Immature natural killer cell (primary cell): Measurements from ENCODE around the gene PRPS1. TPM values are rescaled to one million over a fixed set of nuclear protein-coding genes. Genes with fewer than 3 reads are reported as not detected.
A peak's percentile ranks its signal among the peaks of the same experiment; 100 is the strongest.

Experiments used
- DNase-seq, 3 donors: peaks; one replicate each; pipeline ENCODE4 v3.0.0; 2022; ENCODE audit warnings: mixed read lengths in 1 of 3
- H3K27ac Mint-ChIP-seq, 6 donors: one replicate each; pipeline ENCODE4 v1.8.0; 2020; ENCODE audit warnings: mixed read lengths in 6 of 6, mild to moderate bottlenecking in 5 of 6, inconsistent platforms in 4 of 6, moderate library complexity in 3 of 6
- H3K27me3 Mint-ChIP-seq, 3 donors: one replicate each; pipeline ENCODE4 v1.8.0; 2020 to 2021; ENCODE audit warnings: low read depth in 3 of 3, mild to moderate bottlenecking in 3 of 3, mixed read lengths in 3 of 3, moderate library complexity in 3 of 3, inconsistent platforms in 1 of 3
- H3K36me3 Mint-ChIP-seq, 3 donors: one replicate each; pipeline ENCODE4 v1.8.0; 2020; ENCODE audit warnings: mixed read lengths in 3 of 3, inconsistent platforms in 2 of 3, mild to moderate bottlenecking in 2 of 3
- H3K4me1 Mint-ChIP-seq, 2 donors: one replicate each; pipeline ENCODE4 v1.8.0; 2020; ENCODE audit warnings: inconsistent platforms in 2 of 2, mild to moderate bottlenecking in 2 of 2, mixed read lengths in 2 of 2, moderate library complexity in 1 of 2
- H3K4me3 Mint-ChIP-seq, 5 donors: one replicate each; pipeline ENCODE4 v1.8.0; 2020; ENCODE audit warnings: mild to moderate bottlenecking in 5 of 5, mixed read lengths in 5 of 5, inconsistent platforms in 3 of 5, moderate library complexity in 3 of 5
- H3K9me3 Mint-ChIP-seq, 6 donors: one replicate each; pipeline ENCODE4 v1.8.0; 2020; ENCODE audit warnings: mild to moderate bottlenecking in 6 of 6, mixed read lengths in 6 of 6, inconsistent platforms in 4 of 6, moderate library complexity in 3 of 6
- polyA plus RNA-seq, 3 donors: library from polyadenylated mRNA; unstranded; fragments of 300-500 nt; fragmentation: Illumina TruSeq; gene quantifications; one replicate each; pipeline ENCODE4 v1.2.3, GENCODE V29; 2021

Gene PRPS1
- polyA plus RNA-seq, 3 donors from 2014 or later, result 41.9 to 54.6 (median 45.6) TPM

DNA sequence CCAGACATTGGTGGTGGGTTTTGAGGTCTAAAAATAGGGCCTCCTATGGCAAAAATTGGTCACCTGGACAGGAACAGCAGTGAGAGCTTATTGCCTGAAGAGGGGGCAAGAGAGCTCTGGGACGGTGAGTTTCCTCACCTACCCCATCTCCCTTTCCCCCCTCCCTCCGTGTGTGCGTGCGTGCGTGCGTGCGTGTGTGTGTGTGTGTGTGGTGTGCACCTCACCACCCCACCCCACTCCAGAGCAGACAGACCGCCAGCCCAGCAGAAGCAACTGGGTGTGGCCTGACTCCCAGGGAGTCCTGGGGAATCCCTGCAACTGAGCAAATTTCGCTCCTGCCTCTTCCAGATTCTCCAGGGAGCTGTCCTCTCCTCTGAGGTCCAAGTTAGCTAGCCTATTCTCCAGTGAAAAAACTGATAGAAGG is 44.7 kb downstream of the PRPS1 start:
- Mint-ChIP-seq H3K27me3 (peaks cover 24 to 35% (median 31%) of the 10 kb centered on the region in 3 donors), H3K4me3 (peak overlapping the region; percentile 70 to 81 (median 77)), H3K9me3 (peaks cover 0 to 2% (median 0%) of the 10 kb centered on the region in 6 donors), H3K36me3 (no peaks in the 10 kb centered on the region), H3K4me1 (peaks cover 40 to 47% of the 10 kb centered on the region in 2 donors), H3K27ac (peak overlapping the region; percentile 96 to 99 (median 98))
- DNase-seq, result peak; percentile 85 to 91 (median 86)

DNA sequence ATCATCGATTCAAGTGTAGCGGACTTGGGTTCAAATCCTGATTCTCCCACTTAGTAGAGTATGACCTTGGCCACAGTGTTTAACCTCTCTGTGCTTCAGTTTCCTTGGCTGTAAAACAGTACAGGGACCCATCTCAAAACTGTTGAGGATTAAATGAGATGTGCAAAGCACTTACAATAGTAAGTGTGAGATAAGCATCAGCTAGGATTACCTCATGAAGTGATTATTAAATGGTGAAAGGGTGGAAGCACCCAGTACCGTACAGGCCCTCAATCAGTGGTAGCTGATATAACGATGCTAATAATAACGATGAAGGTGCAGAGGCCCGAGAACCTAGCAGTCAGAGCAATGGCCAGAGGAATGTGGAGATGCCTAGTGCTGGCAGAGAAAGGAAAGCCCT is 45.1 kb downstream of the PRPS1 start:
- no peak for DNase-seq
- peaks cover 0 to 2% (median 0%) of the 10 kb centered on the region in 6 donors for H3K9me3 Mint-ChIP-seq
- peaks cover 45 to 52% of the 10 kb centered on the region in 2 donors for H3K4me1 Mint-ChIP-seq
- peak overlapping the region; percentile 70 to 81 (median 77) for H3K4me3 Mint-ChIP-seq
- H3K27ac Mint-ChIP-seq, result peak overlapping the region; percentile 96 to 99 (median 98)
- peaks cover 24 to 37% (median 33%) of the 10 kb centered on the region in 3 donors for H3K27me3 Mint-ChIP-seq
- no peaks in the 10 kb centered on the region for H3K36me3 Mint-ChIP-seq

DNA sequence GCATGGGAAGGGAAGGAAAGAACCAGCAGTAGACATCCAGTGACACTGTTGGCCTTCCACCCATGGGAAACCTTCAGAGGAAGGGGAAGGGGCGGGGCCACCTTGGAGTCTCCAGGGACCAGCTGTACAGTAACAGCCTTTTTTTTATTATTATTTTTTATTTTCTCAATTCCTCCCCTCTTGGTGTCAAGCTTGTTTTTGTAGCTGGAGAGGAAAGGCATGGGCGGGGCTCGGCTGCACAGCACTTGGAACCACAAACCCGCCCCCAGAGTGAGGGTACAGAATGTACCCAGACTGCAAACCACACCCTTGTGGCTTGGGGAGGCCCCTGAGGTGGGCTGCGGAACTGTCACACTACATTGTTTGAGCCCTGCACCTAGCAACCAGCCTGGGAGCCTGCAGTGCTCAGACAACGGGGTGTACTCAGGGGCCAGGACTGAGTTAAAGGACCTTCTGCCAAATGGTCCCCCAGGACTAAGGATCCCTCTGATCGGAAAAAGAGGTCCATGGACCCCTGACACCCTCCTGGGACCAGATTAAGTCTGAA is 45.7 kb downstream of the PRPS1 start:
- peaks cover 24 to 36% (median 34%) of the 10 kb centered on the region in 3 donors for H3K27me3 Mint-ChIP-seq
- H3K4me1 Mint-ChIP-seq, result peaks cover 50 to 58% of the 10 kb centered on the region in 2 donors
- H3K9me3 Mint-ChIP-seq, result peaks cover 0 to 2% (median 0%) of the 10 kb centered on the region in 6 donors
- H3K4me3 Mint-ChIP-seq, result peak overlapping the region; percentile 70 to 81 (median 77)
- no peaks in the 10 kb centered on the region for H3K36me3 Mint-ChIP-seq
- H3K27ac Mint-ChIP-seq, result peak overlapping the region; percentile 96 to 99 (median 98)
- DNase-seq, result peak; percentile 95 to 97 (median 96)

DNA sequence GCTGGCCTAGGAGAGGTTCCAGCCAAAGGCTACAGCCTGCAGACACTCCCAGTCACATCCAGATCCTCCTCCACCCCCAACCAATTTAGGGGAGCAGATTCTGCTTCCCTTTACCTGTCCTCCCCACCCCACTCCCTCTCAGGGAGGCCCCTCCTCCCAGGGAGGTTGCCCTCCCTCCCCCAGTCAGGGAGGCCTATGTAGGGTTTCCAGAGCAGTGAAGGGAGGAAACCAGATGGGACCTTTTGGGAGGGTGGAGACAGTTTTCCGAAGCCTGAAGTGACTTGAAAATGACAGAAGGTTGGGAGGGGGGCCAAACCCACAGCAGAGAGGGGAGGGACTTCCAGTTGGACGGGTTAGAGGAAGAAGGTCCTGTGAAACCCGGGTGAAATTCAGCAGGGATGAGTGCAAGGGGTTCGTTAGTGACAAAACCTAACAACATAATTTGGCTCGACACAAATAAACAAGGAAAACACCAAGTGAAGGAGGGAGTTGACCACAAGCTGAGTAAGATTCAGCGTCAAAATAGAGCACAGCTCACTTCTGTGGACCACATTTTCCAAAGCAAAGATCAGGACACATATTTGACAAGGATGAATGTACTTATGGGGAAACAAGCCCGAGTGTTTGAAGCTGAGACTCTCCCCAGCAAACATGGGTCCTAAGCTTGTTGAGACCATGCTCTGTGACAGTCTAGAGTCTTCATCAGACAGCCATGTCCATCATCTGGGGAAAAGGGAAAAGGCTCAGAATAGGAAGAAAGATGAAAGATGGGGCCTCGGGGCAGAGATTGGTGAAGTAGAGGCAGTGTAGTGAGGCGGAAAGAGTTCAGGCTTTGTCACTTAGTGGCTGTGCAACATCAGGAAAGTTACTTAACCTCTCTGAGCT is 46.4 kb downstream of the PRPS1 start:
- peaks cover 25 to 34% (median 33%) of the 10 kb centered on the region in 3 donors for H3K27me3 Mint-ChIP-seq
- H3K9me3 Mint-ChIP-seq, result peaks cover 0 to 2% (median 0%) of the 10 kb centered on the region in 6 donors
- peak overlapping the region; percentile 70 to 81 (median 77) for H3K4me3 Mint-ChIP-seq
- peaks cover 58 to 60% of the 10 kb centered on the region in 2 donors for H3K4me1 Mint-ChIP-seq
- H3K36me3 Mint-ChIP-seq, result no peaks in the 10 kb centered on the region
- H3K27ac Mint-ChIP-seq, result peak overlapping the region; percentile 96 to 99 (median 98)
- peak in 2 of 3 donors; percentile 54 to 65 for DNase-seq

DNA sequence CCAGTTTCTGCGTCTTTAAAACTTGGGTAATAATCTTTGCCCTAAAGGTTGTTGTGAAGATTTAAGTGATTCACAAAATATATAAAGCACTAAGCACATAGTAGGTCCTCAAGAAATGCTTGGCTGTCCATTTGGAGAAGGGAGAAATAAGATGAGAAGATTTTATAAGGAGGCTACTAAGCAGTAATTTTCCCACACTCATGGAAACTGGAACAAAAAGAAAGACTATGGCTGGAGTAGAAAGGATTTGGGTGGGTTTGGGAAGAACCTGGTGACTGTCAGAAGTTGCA is 47.0 kb downstream of the PRPS1 start:
- Mint-ChIP-seq H3K4me3 (peak overlapping the region in 4 of 5 donors; percentile 70 to 81 (median 78)), H3K36me3 (no peaks in the 10 kb centered on the region), H3K9me3 (peaks cover 0 to 2% (median 0%) of the 10 kb centered on the region in 6 donors), H3K27me3 (peaks cover 26 to 35% (median 33%) of the 10 kb centered on the region in 3 donors), H3K27ac (peak overlapping the region; percentile 96 to 99 (median 98)), H3K4me1 (peaks cover 60% of the 10 kb centered on the region in 2 donors)
- DNase-seq, result no peak

DNA sequence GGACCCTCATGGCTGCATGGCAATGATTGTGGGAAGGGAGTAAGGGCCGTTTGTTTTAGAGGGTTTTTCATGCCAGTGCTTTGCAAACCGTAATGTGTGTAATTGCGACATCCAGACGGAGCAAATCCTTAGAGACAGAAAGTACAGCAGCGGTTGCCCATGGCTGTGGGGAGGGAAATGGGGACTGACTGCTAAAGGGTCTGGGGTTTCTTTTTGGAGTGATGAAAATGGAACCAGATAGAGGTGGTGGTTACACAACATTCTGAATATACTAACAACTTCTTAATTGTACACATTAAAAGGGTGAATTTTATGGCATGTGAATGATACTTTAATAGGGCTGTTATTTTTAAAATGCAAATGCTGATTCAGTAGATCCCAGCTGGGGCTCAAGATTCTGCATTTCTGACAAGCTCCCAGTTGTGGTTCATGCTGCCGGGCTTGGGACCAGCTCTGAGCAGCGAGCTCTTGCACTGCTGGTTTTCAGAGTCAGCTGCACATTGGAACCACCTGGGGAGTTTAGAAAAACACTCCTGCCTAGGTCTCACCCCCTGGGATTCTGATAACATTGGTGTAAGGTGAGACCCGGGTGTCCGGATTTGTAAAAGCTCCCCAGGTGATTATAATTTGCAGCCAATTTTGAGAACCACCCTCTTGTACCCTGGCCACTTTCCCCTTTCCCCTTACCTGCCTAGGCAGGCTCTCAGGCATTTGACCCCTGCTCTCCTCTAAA is 47.7 kb downstream of the PRPS1 start:
- Mint-ChIP-seq H3K36me3 (no peaks in the 10 kb centered on the region), H3K9me3 (peaks cover 0 to 2% (median 0%) of the 10 kb centered on the region in 6 donors), H3K4me1 (peaks cover 60 to 62% of the 10 kb centered on the region in 2 donors), H3K27ac (peak overlapping the region in 5 of 6 donors; percentile 96 to 99 (median 99)), H3K4me3 (peak overlapping the region in 3 of 5 donors; percentile 43 to 79 (median 59)), H3K27me3 (peaks cover 26 to 37% (median 33%) of the 10 kb centered on the region in 3 donors)
- DNase-seq, result no peak

DNA sequence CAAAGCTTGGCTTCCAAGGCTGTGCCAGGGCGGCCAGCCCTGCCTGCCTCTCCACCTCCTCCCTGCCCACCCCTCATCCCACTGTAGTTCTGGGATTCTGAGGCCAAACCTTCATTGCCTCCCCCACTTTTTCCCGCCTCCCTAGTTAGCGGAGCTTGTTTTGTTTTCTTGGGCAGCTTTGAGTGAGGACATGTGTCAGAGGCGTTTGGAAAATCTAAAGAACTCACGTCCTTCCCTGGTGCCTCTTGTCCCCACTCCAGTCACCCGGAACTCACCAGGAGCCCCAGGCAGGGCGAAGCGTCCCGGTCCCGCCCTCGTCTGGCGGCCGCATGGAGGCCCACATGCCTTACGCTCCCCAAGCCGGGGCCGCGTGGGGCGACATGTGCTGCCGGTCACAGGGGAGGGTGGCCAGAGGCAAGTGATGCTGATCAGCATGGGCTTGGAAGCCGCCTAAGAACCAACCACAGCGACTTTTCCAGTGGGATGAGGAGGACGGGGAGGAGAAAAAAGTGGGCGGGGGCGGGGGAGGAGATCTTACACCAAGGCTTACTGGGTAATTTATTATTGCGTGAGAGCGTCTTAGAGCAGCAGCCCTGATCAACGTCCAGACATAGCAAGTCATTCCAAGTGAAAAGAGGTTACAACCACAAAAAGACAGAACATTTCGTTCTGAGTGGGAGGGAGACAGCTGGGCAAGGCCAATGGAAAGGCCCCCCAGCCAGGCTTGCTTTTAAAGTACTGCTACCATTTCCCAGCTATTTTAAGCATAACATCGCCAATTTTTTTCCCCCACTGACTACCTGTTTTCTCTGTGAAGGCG is 48.5 kb downstream of the PRPS1 start:
- H3K36me3 Mint-ChIP-seq, result no peaks in the 10 kb centered on the region
- DNase-seq, result no peak
- H3K27ac Mint-ChIP-seq, result peak overlapping the region in 5 of 6 donors; percentile 68 to 99 (median 98)
- H3K4me1 Mint-ChIP-seq, result peaks cover 58 to 62% of the 10 kb centered on the region in 2 donors
- H3K4me3 Mint-ChIP-seq, result peak overlapping the region in 4 of 5 donors; percentile 28 to 57 (median 41)
- H3K9me3 Mint-ChIP-seq, result peaks cover 0 to 2% (median 0%) of the 10 kb centered on the region in 6 donors
- H3K27me3 Mint-ChIP-seq, result peaks cover 26 to 37% (median 33%) of the 10 kb centered on the region in 3 donors

DNA sequence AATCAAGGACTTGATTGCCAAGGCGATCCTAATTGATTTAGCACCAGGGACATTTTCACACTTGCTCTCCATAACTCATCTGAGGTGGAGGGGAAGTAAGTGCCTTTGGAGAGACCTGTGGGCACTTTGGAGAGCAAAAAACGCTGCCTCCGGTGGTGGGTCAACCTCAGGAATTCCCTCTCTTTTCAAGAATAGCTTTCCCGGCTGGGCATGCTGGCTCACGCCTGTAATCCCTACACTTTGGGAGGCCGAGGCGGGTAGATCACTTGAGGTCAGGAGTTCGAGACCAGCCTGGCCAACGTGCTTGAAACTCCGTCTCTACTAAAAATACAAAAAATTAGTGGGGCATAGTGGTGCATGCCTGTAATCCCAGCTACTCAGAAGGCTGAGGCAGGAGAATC is 49.2 kb downstream of the PRPS1 start:
- Mint-ChIP-seq H3K27me3 (peaks cover 26 to 39% (median 31%) of the 10 kb centered on the region in 3 donors), H3K9me3 (peaks cover 0 to 2% (median 0%) of the 10 kb centered on the region in 6 donors), H3K36me3 (no peaks in the 10 kb centered on the region), H3K4me1 (peaks cover 60 to 64% of the 10 kb centered on the region in 2 donors), H3K27ac (peak overlapping the region in 2 of 6 donors; percentile 57 to 62), H3K4me3 (no peak overlapping the region)
- DNase-seq, result no peak

DNA sequence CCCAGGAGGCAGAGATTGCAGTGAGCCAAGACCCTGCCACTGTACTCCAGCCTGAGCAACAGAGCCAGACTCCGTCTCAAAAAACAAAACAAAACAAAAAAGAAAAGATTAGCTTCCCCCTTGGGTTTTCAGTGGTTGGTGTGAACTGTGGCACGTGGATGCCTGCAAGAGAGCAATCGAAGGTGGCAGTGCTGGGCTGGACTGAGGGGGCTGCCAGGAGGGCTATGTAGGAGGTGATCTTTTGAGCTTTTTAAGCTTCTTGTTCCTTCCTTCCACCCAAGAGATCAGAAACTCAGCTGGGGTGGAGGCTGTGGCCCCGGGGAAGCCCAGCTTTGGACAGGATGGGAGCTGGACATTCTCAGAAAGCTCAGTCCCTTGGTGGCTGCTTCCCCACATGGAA is 49.6 kb downstream of the PRPS1 start:
- Mint-ChIP-seq H3K4me3 (peak overlapping the region in 1 of 5 donors; percentile 7), H3K27me3 (peaks cover 25 to 36% (median 27%) of the 10 kb centered on the region in 3 donors), H3K9me3 (peaks cover 0 to 4% (median 0%) of the 10 kb centered on the region in 6 donors), H3K27ac (peak overlapping the region in 4 of 6 donors; percentile 44 to 84 (median 70)), H3K36me3 (no peaks in the 10 kb centered on the region), H3K4me1 (peaks cover 58 to 60% of the 10 kb centered on the region in 2 donors)
- no peak for DNase-seq

DNA sequence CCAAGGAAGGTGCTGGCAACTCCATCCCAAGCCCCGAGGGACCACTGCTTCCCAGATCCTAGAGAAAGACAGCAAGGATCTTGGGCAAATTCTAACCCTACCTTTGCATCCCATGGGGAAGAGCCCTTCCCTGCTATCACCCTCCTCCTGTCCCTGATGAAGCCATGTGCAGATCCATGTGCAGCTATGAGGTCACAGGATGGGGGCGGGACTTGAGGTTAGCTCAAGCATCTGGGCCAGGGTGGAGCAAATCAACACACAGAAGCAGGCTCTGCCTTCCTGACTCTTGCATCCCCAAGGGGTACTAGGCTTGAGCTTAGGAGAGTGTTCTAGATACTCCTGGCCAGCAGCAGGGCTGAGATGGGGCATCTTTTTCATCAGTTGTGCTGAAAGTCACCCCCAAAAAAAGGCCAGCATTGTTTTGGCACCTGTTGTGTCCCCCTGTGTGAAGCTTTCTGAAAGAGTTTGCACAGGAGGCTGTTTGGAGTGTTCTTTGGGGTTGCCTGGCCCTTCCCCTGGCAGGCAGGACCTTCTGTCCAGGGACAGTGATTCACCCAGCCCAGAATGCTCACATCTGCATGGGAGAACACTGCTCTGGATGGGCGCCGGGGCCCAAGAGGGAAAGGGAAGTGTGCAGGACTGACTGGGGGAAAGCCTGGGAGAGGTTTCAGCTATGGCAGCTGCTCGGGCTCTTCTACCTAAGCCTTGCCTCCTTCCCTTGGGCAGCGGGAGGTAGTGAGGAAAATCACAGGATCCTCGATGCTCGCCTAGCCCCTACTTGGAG is 50.8 kb downstream of the PRPS1 start:
- H3K4me1 Mint-ChIP-seq, result peaks cover 55 to 56% of the 10 kb centered on the region in 2 donors
- peaks cover 13 to 28% (median 16%) of the 10 kb centered on the region in 3 donors for H3K27me3 Mint-ChIP-seq
- DNase-seq, result peak; percentile 54 to 68 (median 54)
- no peaks in the 10 kb centered on the region for H3K36me3 Mint-ChIP-seq
- peak overlapping the region in 5 of 6 donors; percentile 42 to 84 (median 67) for H3K27ac Mint-ChIP-seq
- no peak overlapping the region for H3K4me3 Mint-ChIP-seq
- H3K9me3 Mint-ChIP-seq, result peaks cover 0 to 4% (median 0%) of the 10 kb centered on the region in 6 donors

DNA sequence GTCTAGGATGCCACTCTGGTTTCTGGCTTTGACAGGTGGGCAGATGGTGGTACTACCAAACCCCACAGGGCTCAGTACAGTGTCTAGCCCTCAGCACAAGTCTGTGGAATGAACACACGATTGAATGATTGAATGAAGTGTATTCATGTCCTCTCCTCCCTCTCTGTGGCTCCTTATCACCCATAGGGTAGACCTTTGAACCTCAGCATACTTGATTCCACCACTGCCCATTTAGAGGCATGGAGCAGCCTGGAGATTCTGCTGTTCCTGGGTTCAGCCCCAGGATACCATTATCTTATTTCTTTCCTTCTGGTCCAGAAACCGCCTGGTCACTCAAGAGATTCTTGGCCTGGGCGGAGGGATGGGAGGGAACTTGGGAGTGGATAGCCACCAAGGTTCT is 53.9 kb downstream of the PRPS1 start:
- H3K4me1 Mint-ChIP-seq, result peaks cover 44 to 56% of the 10 kb centered on the region in 2 donors
- no peaks in the 10 kb centered on the region for H3K36me3 Mint-ChIP-seq
- H3K4me3 Mint-ChIP-seq, result no peak overlapping the region
- H3K27ac Mint-ChIP-seq, result peak overlapping the region in 2 of 6 donors; percentile 25 to 47
- peaks cover 0 to 2% (median 0%) of the 10 kb centered on the region in 6 donors for H3K9me3 Mint-ChIP-seq
- H3K27me3 Mint-ChIP-seq, result peaks cover 2 to 14% (median 5%) of the 10 kb centered on the region in 3 donors
- no peak for DNase-seq
